Measurements from ENCODE around the gene GJB3.

GJB3 gene

GRCh38 chr1:34787461-34788420 lies 6.7 kb downstream of the GJB3 start:
- TF ChIP-seq, protein P1, sequence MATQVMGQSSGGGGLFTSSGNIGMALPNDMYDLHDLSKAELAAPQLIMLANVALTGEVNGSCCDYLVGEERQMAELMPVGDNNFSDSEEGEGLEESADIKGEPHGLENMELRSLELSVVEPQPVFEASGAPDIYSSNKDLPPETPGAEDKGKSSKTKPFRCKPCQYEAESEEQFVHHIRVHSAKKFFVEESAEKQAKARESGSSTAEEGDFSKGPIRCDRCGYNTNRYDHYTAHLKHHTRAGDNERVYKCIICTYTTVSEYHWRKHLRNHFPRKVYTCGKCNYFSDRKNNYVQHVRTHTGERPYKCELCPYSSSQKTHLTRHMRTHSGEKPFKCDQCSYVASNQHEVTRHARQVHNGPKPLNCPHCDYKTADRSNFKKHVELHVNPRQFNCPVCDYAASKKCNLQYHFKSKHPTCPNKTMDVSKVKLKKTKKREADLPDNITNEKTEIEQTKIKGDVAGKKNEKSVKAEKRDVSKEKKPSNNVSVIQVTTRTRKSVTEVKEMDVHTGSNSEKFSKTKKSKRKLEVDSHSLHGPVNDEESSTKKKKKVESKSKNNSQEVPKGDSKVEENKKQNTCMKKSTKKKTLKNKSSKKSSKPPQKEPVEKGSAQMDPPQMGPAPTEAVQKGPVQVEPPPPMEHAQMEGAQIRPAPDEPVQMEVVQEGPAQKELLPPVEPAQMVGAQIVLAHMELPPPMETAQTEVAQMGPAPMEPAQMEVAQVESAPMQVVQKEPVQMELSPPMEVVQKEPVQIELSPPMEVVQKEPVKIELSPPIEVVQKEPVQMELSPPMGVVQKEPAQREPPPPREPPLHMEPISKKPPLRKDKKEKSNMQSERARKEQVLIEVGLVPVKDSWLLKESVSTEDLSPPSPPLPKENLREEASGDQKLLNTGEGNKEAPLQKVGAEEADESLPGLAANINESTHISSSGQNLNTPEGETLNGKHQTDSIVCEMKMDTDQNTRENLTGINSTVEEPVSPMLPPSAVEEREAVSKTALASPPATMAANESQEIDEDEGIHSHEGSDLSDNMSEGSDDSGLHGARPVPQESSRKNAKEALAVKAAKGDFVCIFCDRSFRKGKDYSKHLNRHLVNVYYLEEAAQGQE (IDR thresholded peaks at IDR 0.05; ENCODE audit: insufficient read depth in 1 of 2, low read depth in 2 of 2, low read length in 2 of 2) = no peak
- no peak for TF ChIP-seq SIN3A (IDR thresholded peaks at IDR 0.05; ENCODE audit: borderline replicate concordance, insufficient read depth, low read length)

GRCh38 chr1:34790985-34791384 lies 10.0 kb downstream of the GJB3 start:
- no peak for TF ChIP-seq POLR2AphosphoS5 (IDR thresholded peaks at IDR 0.05; ENCODE audit: low read depth, low read length)

DNA sequence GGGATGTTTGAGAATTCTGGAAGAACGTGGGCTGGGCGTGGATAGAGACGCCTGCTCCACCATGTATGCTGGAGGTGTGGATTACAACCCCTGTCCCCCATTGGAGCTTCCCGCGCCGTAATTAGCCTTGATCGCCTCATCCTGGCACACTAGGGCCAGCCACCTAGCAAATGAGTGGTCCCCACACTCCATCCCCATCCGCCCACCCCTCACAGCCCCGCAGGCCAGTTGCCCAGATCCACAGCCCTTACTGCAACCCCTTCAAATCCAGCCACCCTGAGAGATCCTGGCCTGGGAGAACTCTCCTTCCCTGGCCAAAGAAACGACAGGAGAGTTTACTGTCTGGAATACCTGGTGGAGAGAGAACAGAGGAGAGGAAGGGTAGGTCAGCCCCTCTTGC lies 11.4 kb downstream of the GJB3 start:
- no peak for TF ChIP-seq POLR2AphosphoS5 (IDR thresholded peaks at IDR 0.05; ENCODE audit: low read depth, low read length)
- no peak for TF ChIP-seq FOXP2 (optimal IDR thresholded peaks at IDR 0.05; ENCODE audit: borderline replicate concordance, extremely low read depth, extremely low read length, insufficient read depth)
- TF ChIP-seq, protein P1 (IDR thresholded peaks at IDR 0.05; ENCODE audit: insufficient read depth in 1 of 2, low read depth in 2 of 2, low read length in 2 of 2) = no peak
- TF ChIP-seq SIN3A (IDR thresholded peaks at IDR 0.05; ENCODE audit: borderline replicate concordance, insufficient read depth, low read length) = no peak
- TF ChIP-seq TAF1 (IDR thresholded peaks at IDR 0.05; ENCODE audit: borderline replicate concordance, insufficient read depth, low read length) = no peak

DNA sequence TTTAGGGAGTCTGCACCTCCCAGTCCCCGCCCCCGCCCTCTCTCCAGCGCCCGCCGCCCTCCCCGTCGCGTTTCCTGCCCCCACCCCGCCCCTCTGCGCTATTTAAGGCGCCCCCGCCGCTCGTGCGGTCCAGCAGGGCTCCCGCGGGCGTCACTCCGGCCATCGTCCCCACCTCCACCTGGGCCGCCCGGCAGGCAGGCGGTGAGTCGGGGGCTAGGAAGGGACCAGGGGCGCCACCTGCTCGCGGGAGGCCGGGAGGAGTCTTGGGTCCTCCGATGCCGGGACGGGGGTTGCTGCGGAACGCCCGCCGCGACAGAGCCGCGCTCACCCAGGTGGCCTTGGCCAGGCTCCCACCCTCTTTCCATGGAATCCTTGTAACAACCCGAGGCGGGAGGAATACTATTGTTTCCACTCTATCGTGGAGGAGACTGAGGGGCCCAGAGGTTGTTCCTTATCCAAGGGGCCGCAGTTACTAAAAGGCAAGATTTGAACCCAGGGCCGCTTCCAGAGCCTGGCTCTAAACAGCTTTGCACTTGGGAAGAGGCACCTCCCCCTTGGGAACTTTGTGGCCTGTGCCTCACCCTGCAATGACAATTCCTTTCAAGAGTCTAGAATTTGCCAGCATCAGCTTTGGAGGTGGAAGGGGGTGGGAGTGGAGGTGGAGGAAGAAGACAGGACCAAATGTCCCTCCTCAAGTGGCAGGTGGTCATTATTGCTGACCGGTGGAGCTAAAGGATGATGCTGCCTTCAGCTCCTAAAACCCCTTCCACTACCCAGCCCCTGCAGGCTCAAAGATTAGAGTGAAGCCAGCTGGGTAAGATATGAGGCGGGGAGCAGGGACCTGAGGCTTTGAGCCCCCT lies 12.1 kb downstream of the GJB3 start, which contains the start of gene GJA4:
GJA4 (plus strand) TSS at position 132 of the 860 bp plus-strand sequence. CDS start 1,215 bp downstream, outside the sequence.
- TF ChIP-seq POLR2AphosphoS5 (IDR thresholded peaks at IDR 0.05; ENCODE audit: low read depth, low read length) = no peak
- no peak for TF ChIP-seq FOXP2 (optimal IDR thresholded peaks at IDR 0.05; ENCODE audit: borderline replicate concordance, extremely low read depth, extremely low read length, insufficient read depth)
- no peak for TF ChIP-seq TAF1 (IDR thresholded peaks at IDR 0.05; ENCODE audit: borderline replicate concordance, insufficient read depth, low read length)
- TF ChIP-seq, protein P1 (IDR thresholded peaks at IDR 0.05; ENCODE audit: insufficient read depth in 1 of 2, low read depth in 2 of 2, low read length in 2 of 2) = no peak
- TF ChIP-seq SIN3A (IDR thresholded peaks at IDR 0.05; ENCODE audit: borderline replicate concordance, insufficient read depth, low read length) = no peak

DNA sequence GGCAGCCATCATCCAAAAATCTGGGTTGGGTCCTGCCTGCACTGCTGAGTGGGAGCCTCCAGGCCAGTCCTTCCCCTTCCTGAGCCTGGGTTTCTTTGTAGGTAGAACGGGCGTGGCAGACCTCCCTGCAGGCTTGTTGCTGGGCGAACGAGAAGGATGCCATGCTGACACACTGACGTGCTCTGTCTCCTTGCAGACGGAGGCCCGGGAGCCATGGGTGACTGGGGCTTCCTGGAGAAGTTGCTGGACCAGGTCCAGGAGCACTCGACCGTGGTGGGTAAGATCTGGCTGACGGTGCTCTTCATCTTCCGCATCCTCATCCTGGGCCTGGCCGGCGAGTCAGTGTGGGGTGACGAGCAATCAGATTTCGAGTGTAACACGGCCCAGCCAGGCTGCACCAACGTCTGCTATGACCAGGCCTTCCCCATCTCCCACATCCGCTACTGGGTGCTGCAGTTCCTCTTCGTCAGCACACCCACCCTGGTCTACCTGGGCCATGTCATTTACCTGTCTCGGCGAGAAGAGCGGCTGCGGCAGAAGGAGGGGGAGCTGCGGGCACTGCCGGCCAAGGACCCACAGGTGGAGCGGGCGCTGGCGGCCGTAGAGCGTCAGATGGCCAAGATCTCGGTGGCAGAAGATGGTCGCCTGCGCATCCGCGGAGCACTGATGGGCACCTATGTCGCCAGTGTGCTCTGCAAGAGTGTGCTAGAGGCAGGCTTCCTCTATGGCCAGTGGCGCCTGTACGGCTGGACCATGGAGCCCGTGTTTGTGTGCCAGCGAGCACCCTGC lies 13.2 kb downstream of the GJB3 start:
- TF ChIP-seq TAF1 (IDR thresholded peaks at IDR 0.05; ENCODE audit: borderline replicate concordance, insufficient read depth, low read length) = no peak
- TF ChIP-seq SIN3A (IDR thresholded peaks at IDR 0.05; ENCODE audit: borderline replicate concordance, insufficient read depth, low read length) = no peak
- TF ChIP-seq FOXP2 (optimal IDR thresholded peaks at IDR 0.05; ENCODE audit: borderline replicate concordance, extremely low read depth, extremely low read length, insufficient read depth) = no peak
- no peak for TF ChIP-seq POLR2AphosphoS5 (IDR thresholded peaks at IDR 0.05; ENCODE audit: low read depth, low read length)
- TF ChIP-seq, protein P1 (IDR thresholded peaks at IDR 0.05; ENCODE audit: insufficient read depth in 1 of 2, low read depth in 2 of 2, low read length in 2 of 2) = no peak

Measured in PFSK-1 (cell line).